Fibroblast of lung (primary cell): ENCODE data around the gene TPCN2. TPM values are rescaled to one million over a fixed set of nuclear protein-coding genes. Genes with fewer than 3 reads are reported as not detected.

ENCODE experiments used
- DNase-seq, 2 donors: peaks; one replicate each; pipeline versions ENCODE4 v3.0.0 to v3.0.0-alpha.2; 2010; ENCODE audit warnings: low read depth in 2 of 2
- H2AFZ ChIP-seq: 2 replicates; pipeline ENCODE4 v1.5.1; 2012; ENCODE audit warnings: low read length, control low read depth, inconsistent platforms
- H3K27ac ChIP-seq: 2 replicates; pipeline ENCODE4 v1.5.1; 2011; ENCODE audit warnings: low read length, control low read depth; ENCODE audit not compliant: insufficient read depth
- H3K27me3 ChIP-seq: 2 replicates; pipeline ENCODE4 v1.5.1; 2011; ENCODE audit warnings: mild to moderate bottlenecking, low read length; ENCODE audit not compliant: control insufficient read depth, insufficient read depth
- H3K36me3 ChIP-seq: 2 replicates; pipeline ENCODE4 v1.5.1; 2011; ENCODE audit warnings: low read length; ENCODE audit not compliant: control insufficient read depth, insufficient read depth
- H3K4me1 ChIP-seq: 2 replicates; pipeline ENCODE4 v1.5.1; 2011; ENCODE audit warnings: low read length; ENCODE audit not compliant: control insufficient read depth, insufficient read depth; ENCODE audit errors: extremely low read depth
- H3K4me2 ChIP-seq: 2 replicates; pipeline ENCODE4 v1.5.1; 2011; ENCODE audit warnings: low read length, control low read depth; ENCODE audit not compliant: insufficient read depth; ENCODE audit errors: extremely low read depth
- H3K4me3 ChIP-seq, 4 experiments: fragments of 200-600 bp in 1 of 4; sonication (generic) in 1 of 4; replicated peaks in 1 of 4; 2 replicates each; pipeline ENCODE4 v1.5.1; 2011 to 2016; ENCODE audit warnings: low read length in 4 of 4, low read depth in 3 of 4, mild to moderate bottlenecking in 3 of 4, control low read depth in 2 of 4, inconsistent platforms in 1 of 4, mixed read lengths in 1 of 4; ENCODE audit not compliant: insufficient read depth in 1 of 4; ENCODE audit errors: control extremely low read depth in 1 of 4
- H3K79me2 ChIP-seq: 2 replicates; pipeline ENCODE4 v1.5.1; 2012; ENCODE audit warnings: mild to moderate bottlenecking, low read length, inconsistent platforms; ENCODE audit not compliant: control insufficient read depth, insufficient read depth
- H3K9ac ChIP-seq: 2 replicates; pipeline ENCODE4 v1.5.1; 2011; ENCODE audit warnings: mild to moderate bottlenecking, low read length, control low read depth; ENCODE audit not compliant: insufficient read depth
- H3K9me3 ChIP-seq: 2 replicates; pipeline ENCODE4 v1.5.1; 2012; ENCODE audit warnings: low read depth, low read length; ENCODE audit not compliant: control insufficient read depth, insufficient read depth
- H4K20me1 ChIP-seq: 2 replicates; pipeline ENCODE4 v1.5.1; 2011; ENCODE audit warnings: low read length; ENCODE audit not compliant: control insufficient read depth, insufficient read depth; ENCODE audit errors: extremely low read depth
- CTCF ChIP-seq, 2 donors: IDR thresholded peaks in 1 of 2; conservative IDR thresholded peaks in 1 of 2; 1 replicate in 1 of 2; 2 replicates in 1 of 2; pipeline ENCODE4 v1.5.1; 2011 to 2012; ENCODE audit warnings: low read length in 2 of 2, control low read depth in 1 of 2, inconsistent platforms in 1 of 2, low read depth in 1 of 2, mild to moderate bottlenecking in 1 of 2
- EZH2 ChIP-seq: IDR thresholded peaks from 2 replicates; pipeline ENCODE4 v1.5.1; 2012; ENCODE audit warnings: low read length, control low read depth, mild to moderate bottlenecking; ENCODE audit errors: missing control alignments
- polyA plus RNA-seq, 2 donors: library from polyadenylated mRNA; depleted of rRNA in 1 of 2; stranded (reverse) in 1 of 2; unstranded in 1 of 2; fragments of >200 nt; gene quantifications; 2 replicates each; pipeline ENCODE4 v1.2.1, GENCODE V29; 2011 to 2012; ENCODE audit warnings: missing spikeins in 1 of 2
- total RNA-seq: library from RNA; depleted of rRNA; stranded (reverse); fragments of >200 nt; gene quantifications from 2 replicates; pipeline ENCODE4 v1.2.1, GENCODE V29; 2014

The TPCN2 gene
- total and polyA plus RNA-seq, 2 donors (not counting 1 experiment from before 2014, with no cell fraction given) = 9.7 to 11.7 TPM

- Histone ChIP-seq H3K4me3 (no peak overlapping the region), H3K4me1 (no peaks in the 10 kb centered on the region), H3K27ac (no peak overlapping the region), H3K4me2 (no peak overlapping the region), H2AFZ (no peak overlapping the region), H3K79me2 (no peaks in the 10 kb centered on the region), H4K20me1 (no peaks in the 10 kb centered on the region), H3K9me3 (no peaks in the 10 kb centered on the region), H3K36me3 (peaks cover 3% of the 10 kb centered on the region), H3K27me3 (no peaks in the 10 kb centered on the region), H3K9ac (no peak overlapping the region)
- TF ChIP-seq CTCF (conservative IDR thresholded peaks at IDR 0.05 in 1 of 2, IDR thresholded peaks at IDR 0.05 in 1 of 2; ENCODE audit: low read depth in 1 of 2, low read length in 2 of 2) (no peak), EZH2 (no peak)
- no peak for DNase-seq
Observed at GRCh38 chr11:69062873-69063651, 14.3 kb downstream of the TPCN2 start.

DNA sequence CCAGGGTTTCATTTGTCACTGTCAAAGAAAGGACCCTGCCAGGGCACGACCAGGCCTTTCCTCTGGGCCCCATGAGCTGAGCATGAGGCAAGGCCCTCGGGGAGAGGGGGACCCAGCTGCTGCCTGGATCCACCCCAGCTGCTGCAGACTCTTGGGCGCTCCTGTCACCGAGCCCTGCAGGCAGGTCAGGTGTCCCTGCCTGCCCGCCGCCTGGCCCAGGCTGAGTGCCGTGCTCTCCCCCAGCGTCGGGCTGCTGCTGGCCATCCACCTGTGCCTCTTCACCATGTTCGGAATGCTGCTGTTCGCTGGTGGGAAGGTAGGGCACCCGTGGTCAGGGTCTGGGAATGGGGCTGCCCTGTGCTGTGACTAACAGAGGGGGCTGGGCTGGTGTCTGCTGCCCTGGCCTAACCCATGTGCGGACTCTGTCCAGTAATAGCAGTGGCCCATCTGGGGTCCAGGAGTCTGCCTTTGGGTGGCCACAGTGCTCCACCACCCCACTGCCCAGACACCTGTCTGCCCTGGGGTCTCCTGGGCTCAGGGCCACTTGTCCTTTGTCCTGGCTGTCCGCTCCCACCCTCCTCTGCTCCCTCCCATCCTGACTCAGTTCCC is 15.0 kb downstream of the TPCN2 start:
- Histone ChIP-seq H4K20me1 (no peaks in the 10 kb centered on the region), H2AFZ (no peak overlapping the region), H3K79me2 (no peaks in the 10 kb centered on the region), H3K9me3 (no peaks in the 10 kb centered on the region), H3K4me1 (no peaks in the 10 kb centered on the region), H3K9ac (no peak overlapping the region), H3K27me3 (no peaks in the 10 kb centered on the region), H3K36me3 (peaks cover 3% of the 10 kb centered on the region), H3K27ac (no peak overlapping the region), H3K4me2 (no peak overlapping the region), H3K4me3 (no peak overlapping the region)
- no peak for TF ChIP-seq EZH2
- no peak for TF ChIP-seq CTCF (conservative IDR thresholded peaks at IDR 0.05 in 1 of 2, IDR thresholded peaks at IDR 0.05 in 1 of 2; ENCODE audit: low read depth in 1 of 2, low read length in 2 of 2)
- no peak for DNase-seq

DNA sequence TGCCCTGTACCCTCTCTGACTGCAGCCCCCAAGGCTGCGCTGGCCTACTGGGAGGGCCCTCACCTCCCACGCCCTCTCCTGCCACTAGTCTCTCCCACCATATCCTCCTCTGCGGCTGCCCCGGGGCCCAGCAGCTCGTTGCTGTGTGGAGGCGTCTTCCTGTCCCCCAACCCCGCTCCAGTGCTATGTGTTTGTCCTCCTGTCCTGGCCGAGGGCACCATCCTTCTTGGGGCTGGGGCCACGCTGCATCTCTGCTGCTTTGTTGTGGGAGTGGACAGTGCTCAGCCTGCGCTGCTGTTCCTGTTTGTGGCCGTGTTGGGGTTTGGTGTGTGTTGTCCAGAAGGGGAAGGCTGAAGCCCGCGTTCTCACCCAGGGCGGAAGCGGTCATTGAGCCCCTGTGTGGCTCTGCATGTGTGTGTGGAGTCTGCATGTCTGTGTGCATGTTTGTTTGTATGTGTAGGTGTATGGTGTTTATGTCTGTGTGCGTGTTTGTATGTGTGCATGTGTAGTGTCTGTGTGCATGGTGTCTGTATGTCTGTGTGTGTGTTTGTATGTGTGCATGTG is 15.7 kb downstream of the TPCN2 start:
- Histone ChIP-seq H4K20me1 (no peaks in the 10 kb centered on the region), H2AFZ (no peak overlapping the region), H3K27me3 (no peaks in the 10 kb centered on the region), H3K79me2 (no peaks in the 10 kb centered on the region), H3K4me3 (no peak overlapping the region), H3K4me2 (no peak overlapping the region), H3K9me3 (no peaks in the 10 kb centered on the region), H3K9ac (no peak overlapping the region), H3K27ac (no peak overlapping the region), H3K36me3 (peaks cover 3% of the 10 kb centered on the region), H3K4me1 (no peaks in the 10 kb centered on the region)
- TF ChIP-seq EZH2 = no peak
- TF ChIP-seq CTCF (conservative IDR thresholded peaks at IDR 0.05 in 1 of 2, IDR thresholded peaks at IDR 0.05 in 1 of 2; ENCODE audit: low read depth in 1 of 2, low read length in 2 of 2) = no peak
- no peak for DNase-seq
